Stomach (tissue), 4 donors: ENCODE data around the gene FANCL.
"Not testable (repeated sequence)": the region's sequence is repeated elsewhere in the genome, so short reads cannot be mapped to it uniquely, and the experiment has no call there.

Source experiments
- CTCF ChIP-seq, 7 experiments: fragments of 450-650 bp in 4 of 7; fragments of 200-600 bp in 3 of 7; sonication (generic) in 3 of 7; IDR thresholded peaks; one replicate each; pipeline ENCODE4 v1.5.1; 2016 to 2019; ENCODE audit warnings: antibody characterized with exemption in 7 of 7, control low read depth in 2 of 7, mild to moderate bottlenecking in 1 of 7
- EP300 ChIP-seq: sonication (generic); formaldehyde crosslinking; IDR thresholded peaks from one replicate; pipeline ENCODE4 v1.6.1; 2017; ENCODE audit warnings: antibody characterized with exemption
- POLR2A ChIP-seq, 4 donors: fragments of 450-650 bp; IDR thresholded peaks; one replicate each; pipeline ENCODE4 v1.6.1; 2016; ENCODE audit warnings: antibody characterized with exemption in 4 of 4, control low read depth in 2 of 4, mild to moderate bottlenecking in 1 of 4, moderate library complexity in 1 of 4
- POLR2AphosphoS5 ChIP-seq, 3 donors: sonication (generic); formaldehyde crosslinking; IDR thresholded peaks; one replicate each; pipeline ENCODE4 v1.6.1; 2016; ENCODE audit warnings: antibody characterized with exemption in 3 of 3

DNA sequence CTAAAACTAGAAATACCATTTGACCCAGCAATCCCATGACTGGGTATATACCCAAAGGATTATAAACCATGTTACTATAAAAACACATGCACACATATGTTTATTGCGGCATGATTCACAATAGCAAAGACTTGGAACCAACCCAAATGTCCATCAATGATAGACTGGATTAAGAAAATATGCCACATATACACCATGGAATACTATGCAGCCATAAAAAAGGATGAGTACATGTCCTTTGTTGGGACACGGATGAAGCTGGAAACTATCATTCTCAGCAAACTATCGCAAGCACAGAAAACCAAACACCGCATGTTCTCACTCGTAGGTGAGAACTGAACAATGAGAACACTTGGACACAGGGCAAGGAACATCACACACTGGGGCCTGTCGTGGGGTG is 54.1 kb downstream of the FANCL start:
- TF ChIP-seq POLR2A (IDR thresholded peaks at IDR 0.05); CTCF (IDR thresholded peaks at IDR 0.05); EP300; POLR2AphosphoS5 (IDR thresholded peaks at IDR 0.05): not testable (repeated sequence)
